HepG2 (cell line): ENCODE data around the gene NEDD4. TPM values are rescaled to one million over a fixed set of nuclear protein-coding genes. Genes with fewer than 3 reads are reported as not detected.

Experiments
- ATAC-seq: fragments of 200-7000 bp; cut with Tn5 transposase; 3 replicates; pipeline ENCODE4 v1.9.1; 2020; ENCODE audit warnings: mild to moderate bottlenecking, moderate library complexity
- BruUV-seq: library from RNA; stranded (reverse); fragments of 400-500 nt; replicated peaks from 2 replicates; lab custom pipeline; 2021; lab: Mats Ljungman, UMichigan
- CTCF ChIA-PET: fragments of 300-600 bp; formaldehyde crosslinking; extraction: SDS; loops from one replicate; lab custom pipeline; 2021; ENCODE audit warnings: low total read pairs, inconsistent platforms, low intra/inter-chr PET ratio; lab: Yijun Ruan, JAX
- POLR2A ChIA-PET: fragments of 350-600 bp; sonication (Branson Sonifier 250); formaldehyde crosslinking; loops from one replicate; lab custom pipeline; 2020; ENCODE audit warnings: antibody characterized with exemption, inconsistent platforms; lab: Yijun Ruan, JAX
- DNase-seq: peaks from one replicate; pipeline ENCODE4 v3.0.0-alpha.2; 2015; ENCODE audit warnings: low spot score
- FAIRE-seq: peaks from 3 replicates; lab custom pipeline; 2011; peaks lifted over from hg19 to GRCh38; lab: Jason Lieb, UNC
- H2AFZ ChIP-seq: one replicate; pipeline ENCODE4 v1.6.1; 2011; ENCODE audit warnings: low read length, inconsistent platforms
- H3K27ac ChIP-seq: fragments of 300-600 bp; 3 replicates; pipeline ENCODE4 v1.8.0; 2011; ENCODE audit warnings: mixed run types, mild to moderate bottlenecking, mixed read lengths, low read length, inconsistent platforms; ENCODE audit not compliant: insufficient read depth; ENCODE audit errors: extremely low read length
- H3K27me3 ChIP-seq, 2 experiments: fragments of 200-600 bp in 1 of 2; 2 replicates in 1 of 2; 3 replicates in 1 of 2; pipeline versions ENCODE4 v1.6.0 to v1.8.0; 2011; ENCODE audit warnings: low read length in 2 of 2, mild to moderate bottlenecking in 2 of 2, moderate library complexity in 2 of 2, inconsistent platforms in 1 of 2; ENCODE audit not compliant: insufficient read depth in 2 of 2, control insufficient read depth in 1 of 2
- H3K36me3 ChIP-seq, 2 experiments: fragments of 200-600 bp in 1 of 2; replicated peaks in 1 of 2; 2 replicates in 1 of 2; 3 replicates in 1 of 2; pipeline versions ENCODE4 v1.5.1 to v1.8.0; 2011; ENCODE audit warnings: low read length in 2 of 2, inconsistent platforms in 1 of 2; ENCODE audit not compliant: insufficient read depth in 2 of 2, control insufficient read depth in 1 of 2
- H3K4me1 ChIP-seq: 2 replicates; pipeline ENCODE4 v1.5.1; 2012; ENCODE audit warnings: low read length, inconsistent platforms; ENCODE audit not compliant: insufficient read depth
- H3K4me2 ChIP-seq: 2 replicates; pipeline ENCODE4 v1.6.0; 2011; ENCODE audit warnings: low read depth, low read length, inconsistent platforms
- H3K4me3 ChIP-seq, 3 experiments: fragments of 200-600 bp in 1 of 3; sonication (generic), shearing (Covaris generic) in 1 of 3; replicated peaks in 1 of 3; 2 replicates each; pipeline ENCODE4 v1.5.1; 2011 to 2016; ENCODE audit warnings: low read length in 3 of 3, inconsistent platforms in 2 of 3, low read depth in 2 of 3, mild to moderate bottlenecking in 2 of 3, control low read depth in 1 of 3, mixed read lengths in 1 of 3; ENCODE audit not compliant: insufficient read depth in 1 of 3
- H3K79me2 ChIP-seq: one replicate; pipeline ENCODE4 v1.6.1; 2011; ENCODE audit warnings: low read length, inconsistent platforms; ENCODE audit not compliant: insufficient read depth
- H3K9ac ChIP-seq: 2 replicates; pipeline ENCODE4 v1.6.0; 2011; ENCODE audit warnings: mild to moderate bottlenecking, low read depth, low read length, inconsistent platforms; ENCODE audit not compliant: insufficient read depth
- H3K9me3 ChIP-seq: 2 replicates; pipeline ENCODE4 v1.5.1; 2012; ENCODE audit warnings: mild to moderate bottlenecking, low read length
- H4K20me1 ChIP-seq: 2 replicates; pipeline ENCODE4 v1.6.0; 2011; ENCODE audit warnings: inconsistent platforms, mild to moderate bottlenecking, low read length, moderate library complexity; ENCODE audit not compliant: insufficient read depth
- ASH2L ChIP-seq: fragments of 300-600, 200-600 bp; sonication (generic); IDR thresholded peaks from 2 replicates; pipeline ENCODE4 v1.7.0; 2017; ENCODE audit warnings: low read depth, mild to moderate bottlenecking, moderate library complexity, mixed read lengths, low read length; ENCODE audit not compliant: insufficient read length
- KMT2A ChIP-seq: sonication (generic); formaldehyde crosslinking; IDR thresholded peaks from 2 replicates; pipeline ENCODE4 v1.4.0; 2020; ENCODE audit warnings: missing genetic modification reagents
- MED8 ChIP-seq: sonication (generic); formaldehyde crosslinking; IDR thresholded peaks from 2 replicates; pipeline ENCODE4 v1.8.1; 2023; ENCODE audit warnings: mild to moderate bottlenecking, missing genetic modification reagents; ENCODE audit not compliant: insufficient replicate concordance
- ZNF484 ChIP-seq: sonication (generic); formaldehyde crosslinking; IDR thresholded peaks from 2 replicates; pipeline ENCODE4 v1.5.1; 2020; ENCODE audit warnings: mild to moderate bottlenecking, low read depth, missing genetic modification reagents, borderline replicate concordance
- WGBS: methylation state at CpG from one replicate; pipeline ENCODE4 v1.1.6; 2017; ENCODE audit warnings: low lambda C conversion rate; 5-methylcytosine and 5-hydroxymethylcytosine counted together
- in situ Hi-C: cut with HindIII; loops from 2 replicates; pipeline ENCODE4 v1.10.0; 2017; ENCODE audit warnings: low pct_unique_long_range_greater_than_20kb; ENCODE audit not compliant: extremely low pct_ligation_motif_present
- intact Hi-C: fragments of 100-400 bp; cut with micrococcal nuclease; formaldehyde crosslinking; loops from one replicate; pipeline ENCODE4 v1.10.0; 2022; ENCODE audit not compliant: unreplicated experiment
- polyA plus RNA-seq, 8 experiments: library from polyadenylated mRNA; depleted of rRNA in 3 of 8; stranded (reverse) in 7 of 8; unstranded in 1 of 8; fragments of >200 nt; fragmentation: Illumina TruSeq in 4 of 8; extraction: Trizol in 4 of 8; gene quantifications; 2 replicates each; pipeline versions ENCODE4 v1.2.1 to v1.2.3, GENCODE V29; 2011 to 2016; ENCODE audit warnings: low read depth in 4 of 8, missing spikeins in 1 of 8, mixed read lengths in 1 of 8; ENCODE audit not compliant: insufficient read depth in 1 of 8
- total RNA-seq, 5 experiments: library from RNA; depleted of rRNA; stranded (reverse); fragments of >200 nt; fragmentation: Illumina TruSeq; extraction: Trizol; gene quantifications; 2 replicates each; pipeline ENCODE4 v1.2.3, GENCODE V29; 2016; ENCODE audit warnings: low read depth in 1 of 5

The NEDD4 gene
- total and polyA plus RNA-seq, 2 of the 13 experiments (the other 11 are each of a cell fraction or from before 2014, with no cell fraction given) = 10.4 to 13.0 TPM

GRCh38 chr15:55863911-55864310, 129.5 kb downstream of the NEDD4 start:
- no TSS peak for BruUV-seq
- peaks cover 3 to 19% of the 10 kb centered on the region in 2 experiments for H3K36me3 ChIP-seq
- in situ Hi-C loops = no loop called here
- no peak for DNase-seq
- H3K9ac ChIP-seq = no peak overlapping the region
- TF ChIP-seq ASH2L (no peak), KMT2A (no peak), ZNF484 (no peak)
- TF ChIP-seq, all 625 proteins: peak for 0
- POLR2A ChIA-PET = no interaction called here
- Histone ChIP-seq H3K4me2 (no peak overlapping the region), H3K9me3 (no peaks in the 10 kb centered on the region), H4K20me1 (no peaks in the 10 kb centered on the region), H3K4me3 (no peak overlapping the region), H2AFZ (no peak overlapping the region), H3K27ac (no peak overlapping the region), H3K4me1 (0 out of 2 replicates have a peak, but pooled peaks cover 4% of the 10 kb centered on the region), H3K79me2 (no peaks in the 10 kb centered on the region), H3K27me3 (no peaks in the 10 kb centered on the region)
- intact Hi-C loops = no loop called here
- no peak for FAIRE-seq
- CTCF ChIA-PET = no interaction called here
- ATAC-seq = no peak

- H3K36me3 ChIP-seq = peaks cover 3 to 28% of the 10 kb centered on the region in 2 experiments
- POLR2A ChIA-PET = no interaction called here
- H3K9me3 ChIP-seq = no peaks in the 10 kb centered on the region
- H3K27me3 ChIP-seq = no peaks in the 10 kb centered on the region
- H3K79me2 ChIP-seq = no peaks in the 10 kb centered on the region
- no peaks in the 10 kb centered on the region for H3K4me1 ChIP-seq
- no peak overlapping the region for H2AFZ ChIP-seq
- no peak for FAIRE-seq
- BruUV-seq = no TSS peak
- WGBS = 99% methylated on average over 2 of the region's 2 CpGs
- no peak overlapping the region for H3K4me2 ChIP-seq
- intact Hi-C loops = no loop called here
- CTCF ChIA-PET = no interaction called here
- no peak overlapping the region for H3K9ac ChIP-seq
- TF ChIP-seq MED8 (CRISPR knock-in tag) = no peak
- TF ChIP-seq, all 625 proteins: peak for 0
- no peak for DNase-seq
- in situ Hi-C loops = no loop called here
- no peak for ATAC-seq
- no peaks in the 10 kb centered on the region for H4K20me1 ChIP-seq
- no peak overlapping the region for H3K4me3 ChIP-seq
- no peak overlapping the region for H3K27ac ChIP-seq
These were observed 132.3 kb downstream of the NEDD4 start for GRCh38 chr15:55861115-55861514.
